Large intestine (tissue), 3 donors: ENCODE data around the gene PFDN4. TPM values are rescaled to one million over a fixed set of nuclear protein-coding genes. Genes with fewer than 3 reads are reported as not detected.
"Not testable (repeated sequence)": the region's sequence is repeated elsewhere in the genome, so short reads cannot be mapped to it uniquely, and the experiment has no call there.

Experiments used
- DNase-seq, 2 donors: peaks; one replicate each; pipeline versions ENCODE4 v3.0.0 to v3.0.0-alpha.2; 2013
- H3K27ac ChIP-seq: one replicate; pipeline ENCODE4 v1.5.1; 2013; ENCODE audit warnings: low read length
- H3K27me3 ChIP-seq: 2 replicates; pipeline ENCODE4 v1.6.1; 2013; ENCODE audit warnings: low read length; ENCODE audit not compliant: control insufficient read depth, insufficient read depth
- H3K36me3 ChIP-seq: 2 replicates; pipeline ENCODE4 v1.6.1; 2013; ENCODE audit warnings: low read length; ENCODE audit not compliant: control insufficient read depth, insufficient read depth
- H3K4me1 ChIP-seq: one replicate; pipeline ENCODE4 v1.6.1; 2013; ENCODE audit warnings: low read length; ENCODE audit not compliant: control insufficient read depth, insufficient read depth
- H3K4me3 ChIP-seq: one replicate; pipeline ENCODE4 v1.5.1; 2013; ENCODE audit warnings: low read length
- H3K9me3 ChIP-seq: one replicate; pipeline ENCODE4 v1.6.1; 2013; ENCODE audit warnings: mild to moderate bottlenecking, low read depth, low read length, moderate library complexity; ENCODE audit not compliant: control insufficient read depth
- WGBS: methylation state at CpG from one replicate; pipeline ENCODE4 v1.1.5; 2013; ENCODE audit warnings: low lambda C conversion rate; ENCODE audit not compliant: insufficient coverage; 5-methylcytosine and 5-hydroxymethylcytosine counted together
- polyA plus RNA-seq: library from polyadenylated mRNA; unstranded; fragments of 120-200 nt; gene quantifications from one replicate; pipeline ENCODE4 v1.2.1, GENCODE V29; 2013

Gene PFDN4
- polyA plus RNA-seq, 1 donor: 42.2 TPM

DNA sequence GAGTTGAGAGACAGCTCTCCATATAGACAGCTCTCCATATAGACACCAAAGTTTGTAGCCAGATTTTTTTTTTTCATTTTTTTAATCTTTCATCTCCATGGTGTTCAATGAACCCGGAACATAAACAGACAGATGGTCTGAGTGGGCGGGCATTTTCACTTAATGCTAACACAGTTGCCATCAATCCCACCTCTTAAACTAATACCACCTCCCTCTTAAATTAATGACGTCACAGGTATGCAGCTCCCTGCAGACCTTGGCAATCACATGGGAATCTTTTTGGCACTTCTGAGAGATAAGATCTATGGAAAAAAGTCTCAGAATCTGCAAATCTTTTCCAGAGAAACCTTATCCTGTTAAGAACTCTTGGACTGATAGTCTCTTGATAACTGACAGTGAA lies 43.2 kb downstream of the PFDN4 start:
- no peaks in the 10 kb centered on the region for H3K4me1 ChIP-seq
- no peak overlapping the region for H3K4me3 ChIP-seq
- no peak for DNase-seq
- no peaks in the 10 kb centered on the region for H3K36me3 ChIP-seq
- no peaks in the 10 kb centered on the region for H3K27me3 ChIP-seq
- WGBS: no CpG with 5 or more reads among the region's 3 CpGs
- no peaks in the 10 kb centered on the region for H3K9me3 ChIP-seq
- no peak overlapping the region for H3K27ac ChIP-seq

DNA sequence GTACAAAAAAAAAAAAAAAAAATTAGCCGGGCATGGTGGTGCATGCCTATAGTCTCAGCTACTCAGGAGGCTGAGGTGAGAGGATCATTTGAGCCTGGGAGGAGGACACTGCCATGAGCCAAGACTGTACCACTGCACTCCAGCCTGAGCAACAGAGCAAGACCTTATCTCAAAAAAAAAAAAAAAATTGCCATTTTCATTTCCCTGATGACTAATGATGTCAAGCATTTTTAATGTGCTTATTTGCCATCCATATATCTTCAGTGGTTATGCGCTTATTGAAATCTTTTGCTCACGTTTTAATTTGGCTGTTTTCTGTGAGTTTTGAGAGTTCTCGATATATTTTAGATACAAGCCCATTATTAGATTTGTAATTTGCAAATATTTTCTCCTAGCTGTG lies 46.7 kb downstream of the PFDN4 start:
- WGBS: 93% methylated on average over 3 of the region's 4 CpGs
- Histone ChIP-seq H3K4me3 (no peak overlapping the region), H3K36me3 (no peaks in the 10 kb centered on the region), H3K27ac (no peak overlapping the region), H3K27me3 (no peaks in the 10 kb centered on the region), H3K4me1 (no peaks in the 10 kb centered on the region), H3K9me3 (no peaks in the 10 kb centered on the region)
- DNase-seq: no peak

DNA sequence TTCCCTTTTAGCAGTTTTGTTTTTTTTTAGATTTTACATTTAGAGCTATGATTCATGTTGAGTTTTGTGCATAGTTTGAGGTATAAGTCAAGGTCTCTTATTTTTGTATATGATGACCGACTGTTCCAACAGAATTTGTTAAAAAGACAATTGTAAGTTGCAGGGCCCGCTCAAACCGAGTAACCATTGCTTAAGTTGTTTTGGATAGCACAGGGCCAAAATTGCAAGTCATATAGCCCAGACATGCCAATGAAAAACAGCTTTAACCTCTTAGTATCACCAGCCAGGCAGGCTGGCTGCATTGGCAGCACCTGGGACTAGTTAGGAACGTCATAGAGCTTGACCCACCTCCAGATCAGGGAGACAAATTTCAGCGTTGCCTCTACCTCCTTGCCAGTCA lies 47.3 kb downstream of the PFDN4 start:
- DNase-seq: no peak
- H3K9me3 ChIP-seq: no peaks in the 10 kb centered on the region
- WGBS: no CpG with 5 or more reads among the region's 5 CpGs
- H3K4me3 ChIP-seq: no peak overlapping the region
- H3K4me1 ChIP-seq: no peaks in the 10 kb centered on the region
- H3K36me3 ChIP-seq: no peaks in the 10 kb centered on the region
- H3K27ac ChIP-seq: no peak overlapping the region
- no peaks in the 10 kb centered on the region for H3K27me3 ChIP-seq

DNA sequence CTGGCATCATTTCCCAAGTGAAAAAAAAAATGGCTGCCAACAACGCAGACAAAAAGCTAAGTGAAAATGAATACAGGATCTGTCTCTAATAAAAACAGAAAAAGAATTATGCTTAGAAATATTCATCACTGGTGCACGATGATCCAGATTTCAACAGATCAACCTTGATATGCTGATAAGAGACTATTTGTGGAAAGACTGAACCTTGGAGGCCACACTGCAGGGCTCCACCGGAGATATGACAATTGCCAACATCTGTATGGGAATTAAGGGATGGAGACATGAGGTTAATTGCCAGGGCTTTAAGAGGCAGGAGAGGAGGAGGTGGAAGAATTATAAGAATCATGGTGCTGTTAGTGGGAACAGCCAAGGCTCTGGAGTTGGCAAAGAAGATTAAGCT lies 48.3 kb downstream of the PFDN4 start:
- H3K9me3 ChIP-seq: no peaks in the 10 kb centered on the region
- H3K27ac ChIP-seq: no peak overlapping the region
- no peaks in the 10 kb centered on the region for H3K27me3 ChIP-seq
- H3K36me3 ChIP-seq: no peaks in the 10 kb centered on the region
- DNase-seq: no peak
- WGBS: 83% methylated on average over 1 of the region's 3 CpGs
- H3K4me1 ChIP-seq: no peaks in the 10 kb centered on the region
- no peak overlapping the region for H3K4me3 ChIP-seq

DNA sequence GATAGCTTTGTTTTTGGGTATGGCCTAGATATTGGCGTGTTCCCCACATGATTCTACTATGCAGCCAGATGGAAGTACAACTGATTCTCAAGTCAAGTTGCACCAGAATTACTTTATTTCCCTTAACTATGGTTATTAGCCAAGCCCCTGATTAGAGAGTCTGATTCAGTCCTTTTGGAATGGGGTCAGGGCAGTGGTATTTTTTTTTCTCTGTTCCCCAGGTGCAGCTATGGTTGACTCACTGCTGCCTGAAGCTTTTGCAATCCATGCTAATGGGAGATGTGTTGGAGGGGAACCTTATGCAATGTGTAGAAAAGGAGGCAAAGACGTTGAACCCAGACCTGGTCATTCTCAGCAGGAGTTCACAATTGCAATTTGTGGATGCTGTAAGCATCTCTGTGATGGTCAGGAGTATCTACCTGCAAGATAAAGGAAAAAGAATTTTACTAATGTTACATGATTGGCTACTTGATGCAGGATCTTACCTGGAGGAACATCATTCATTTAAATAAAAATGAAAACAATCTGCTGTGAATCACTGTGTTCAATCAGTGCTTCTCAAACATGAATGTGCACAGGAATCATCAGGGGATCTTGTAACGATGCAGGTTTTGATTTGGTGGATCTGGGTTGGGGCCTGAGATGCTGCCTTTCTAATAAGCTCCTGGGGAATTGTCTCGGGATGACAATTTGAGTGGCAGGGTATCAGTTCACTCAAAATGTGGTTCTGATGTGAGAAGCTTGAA lies 49.4 kb downstream of the PFDN4 start:
- WGBS: 83% methylated on average over 2 of the region's 4 CpGs
- H3K27me3 ChIP-seq: no peaks in the 10 kb centered on the region
- no peak overlapping the region for H3K27ac ChIP-seq
- H3K9me3 ChIP-seq: no peaks in the 10 kb centered on the region
- DNase-seq: no peak
- no peaks in the 10 kb centered on the region for H3K36me3 ChIP-seq
- no peak overlapping the region for H3K4me3 ChIP-seq
- H3K4me1 ChIP-seq: no peaks in the 10 kb centered on the region

DNA sequence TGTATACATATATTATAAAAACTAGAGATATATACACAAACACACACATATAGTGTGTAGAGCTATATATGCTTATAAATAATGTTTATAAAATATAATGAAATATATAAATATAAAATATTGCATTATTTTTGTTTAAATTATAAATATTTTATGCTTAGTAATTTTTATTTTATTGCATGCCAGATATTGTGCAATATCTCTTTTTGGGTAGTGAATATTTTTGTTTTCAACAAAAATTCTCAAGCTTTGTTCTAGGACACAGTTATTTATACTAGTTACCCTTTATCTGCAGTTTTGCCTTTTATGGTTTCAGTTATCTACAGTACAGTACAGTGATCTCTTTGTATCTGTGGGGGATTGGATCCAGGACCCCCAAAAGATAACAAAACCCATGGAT lies 52.2 kb downstream of the PFDN4 start:
- no peaks in the 10 kb centered on the region for H3K9me3 ChIP-seq
- no peaks in the 10 kb centered on the region for H3K36me3 ChIP-seq
- H3K27me3 ChIP-seq: no peaks in the 10 kb centered on the region
- DNase-seq: no peak
- no peak overlapping the region for H3K4me3 ChIP-seq
- no peak overlapping the region for H3K27ac ChIP-seq
- no peaks in the 10 kb centered on the region for H3K4me1 ChIP-seq

DNA sequence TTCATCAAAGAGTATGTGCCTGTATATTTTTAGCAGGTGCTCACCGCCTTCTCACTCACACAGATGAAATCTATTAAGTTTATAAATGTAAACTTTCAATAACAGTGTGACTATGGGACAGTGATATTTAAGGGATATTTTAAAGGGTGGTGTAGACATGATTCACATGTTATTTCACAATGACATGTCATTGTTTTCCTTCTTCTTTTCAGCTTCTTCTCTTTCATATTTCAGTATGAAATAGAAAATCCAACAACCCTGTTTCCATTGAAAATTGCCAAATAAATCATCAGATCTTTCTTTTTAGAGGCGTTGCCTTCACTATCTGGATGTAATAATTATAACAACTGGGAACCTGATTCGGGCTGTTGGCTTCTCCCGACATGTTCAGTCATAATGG lies 54.8 kb downstream of the PFDN4 start:
- H3K27me3 ChIP-seq: no peaks in the 10 kb centered on the region
- WGBS: 73% methylated on average over 3 of the region's 4 CpGs
- H3K4me3 ChIP-seq: no peak overlapping the region
- H3K9me3 ChIP-seq: no peaks in the 10 kb centered on the region
- H3K36me3 ChIP-seq: no peaks in the 10 kb centered on the region
- no peaks in the 10 kb centered on the region for H3K4me1 ChIP-seq
- no peak overlapping the region for H3K27ac ChIP-seq
- DNase-seq: no peak

DNA sequence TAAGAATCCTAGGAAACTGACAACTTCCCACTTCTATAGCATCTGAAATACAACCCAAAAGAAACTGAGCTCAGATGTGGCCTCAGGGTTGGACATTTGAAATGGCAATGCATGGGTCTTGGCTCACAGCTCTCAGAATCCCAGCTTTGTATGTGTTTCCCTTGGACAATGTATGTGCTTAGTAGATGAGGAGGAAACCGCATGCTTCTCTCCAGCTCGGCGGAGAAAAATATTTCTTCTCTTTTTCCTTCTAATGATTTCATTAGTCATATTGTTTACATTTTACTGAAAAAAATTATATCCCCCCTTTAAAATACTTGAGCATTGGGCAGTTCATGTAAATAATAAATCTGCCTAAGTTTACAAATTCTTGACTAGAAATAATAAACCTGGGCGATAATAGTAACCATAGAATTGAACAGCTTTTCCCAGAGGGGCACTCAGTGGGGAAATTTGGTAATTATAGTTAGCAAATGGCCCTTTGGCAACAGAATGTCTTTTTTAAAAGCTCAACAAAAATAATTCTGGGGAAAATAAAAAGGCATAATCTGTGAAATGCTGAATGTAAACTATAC lies 55.3 kb downstream of the PFDN4 start:
- H3K27me3 ChIP-seq: no peaks in the 10 kb centered on the region
- H3K9me3 ChIP-seq: no peaks in the 10 kb centered on the region
- 80% methylated on average over 4 of the region's 4 CpGs for WGBS
- no peak overlapping the region for H3K27ac ChIP-seq
- DNase-seq: no peak
- no peaks in the 10 kb centered on the region for H3K4me1 ChIP-seq
- no peak overlapping the region for H3K4me3 ChIP-seq
- no peaks in the 10 kb centered on the region for H3K36me3 ChIP-seq

DNA sequence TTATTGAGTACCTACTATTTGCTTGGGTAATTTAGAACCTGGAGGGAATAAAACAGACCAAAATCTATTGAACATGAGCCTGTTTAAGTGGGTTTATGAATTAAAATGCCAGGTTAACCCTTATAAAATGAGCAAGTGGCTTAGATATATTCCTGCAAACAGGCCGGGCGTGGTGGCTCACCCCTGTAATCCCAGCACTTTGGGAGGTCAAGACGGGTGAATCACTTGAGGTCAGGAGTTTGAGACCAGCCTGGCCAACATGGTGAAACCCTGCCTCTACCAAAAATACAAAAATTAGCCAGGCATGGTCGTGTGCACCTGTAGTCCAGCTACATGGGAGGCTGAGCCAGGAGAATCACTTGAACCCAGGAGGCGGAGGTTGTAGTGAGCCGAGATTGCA lies 57.9 kb downstream of the PFDN4 start:
- not testable (repeated sequence) for H3K27ac ChIP-seq, H3K4me1 ChIP-seq, H3K9me3 ChIP-seq, H3K4me3 ChIP-seq, H3K36me3 ChIP-seq, H3K27me3 ChIP-seq, DNase-seq
- WGBS: 100% methylated on average over 2 of the region's 6 CpGs

DNA sequence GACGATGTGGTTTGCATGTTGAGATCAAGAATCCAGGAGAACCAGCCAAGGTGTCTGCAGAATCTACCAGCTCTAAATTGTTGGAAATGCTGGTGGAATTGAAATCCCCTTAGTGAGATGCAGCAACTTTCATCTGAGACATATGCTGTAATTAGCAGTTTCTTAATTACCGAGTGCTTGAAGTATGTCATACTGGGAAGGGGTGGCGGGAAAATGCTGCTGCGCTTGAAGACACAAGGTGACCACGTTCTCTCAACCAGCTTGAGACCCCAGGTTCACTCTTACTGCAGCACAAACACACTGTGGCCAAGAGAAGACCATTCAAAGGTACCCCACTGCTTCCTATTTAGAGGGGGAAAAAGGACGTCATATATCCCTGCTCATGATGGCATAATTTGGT lies 59.0 kb downstream of the PFDN4 start:
- Histone ChIP-seq H3K27me3 (no peaks in the 10 kb centered on the region), H3K9me3 (no peaks in the 10 kb centered on the region), H3K27ac (no peak overlapping the region), H3K36me3 (no peaks in the 10 kb centered on the region), H3K4me3 (no peak overlapping the region), H3K4me1 (no peaks in the 10 kb centered on the region)
- no peak for DNase-seq
- WGBS: 100% methylated on average over 1 of the region's 6 CpGs

DNA sequence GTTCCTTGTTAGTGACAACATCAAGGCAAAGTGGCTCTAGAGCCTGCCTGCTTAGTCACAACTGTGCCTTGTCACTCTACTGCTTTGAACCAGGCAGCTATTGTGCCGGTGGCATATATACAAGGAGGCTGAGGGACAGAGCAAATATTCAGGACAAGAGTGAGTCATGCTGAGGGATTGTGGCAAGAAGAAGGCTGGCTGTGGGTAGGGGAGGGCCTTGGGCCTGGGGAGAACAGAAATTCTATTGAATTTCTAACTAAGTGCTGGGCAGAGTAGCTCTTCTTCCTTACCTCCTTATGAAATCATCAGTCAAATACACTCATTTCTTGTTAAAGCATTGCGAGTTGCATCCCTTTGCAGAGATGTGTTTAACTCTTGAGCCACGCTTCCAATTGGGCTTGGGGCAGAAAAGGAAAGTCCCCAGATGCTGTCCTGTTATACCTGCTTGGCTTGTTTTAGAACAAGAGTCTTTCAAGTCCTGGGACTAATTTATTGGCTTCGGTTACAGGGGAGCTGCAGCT lies 59.7 kb downstream of the PFDN4 start:
- H3K9me3 ChIP-seq: no peaks in the 10 kb centered on the region
- no peaks in the 10 kb centered on the region for H3K27me3 ChIP-seq
- no peak for DNase-seq
- no peak overlapping the region for H3K4me3 ChIP-seq
- no peak overlapping the region for H3K27ac ChIP-seq
- WGBS: no CpG with 5 or more reads among the region's 4 CpGs
- no peaks in the 10 kb centered on the region for H3K36me3 ChIP-seq
- no peaks in the 10 kb centered on the region for H3K4me1 ChIP-seq
